MM.1S (cell line): ENCODE measurements around the gene IFT74.

Source experiments
- DNase-seq: peaks from one replicate; pipeline ENCODE4 v3.0.0-alpha.2; 2015
- H2AFZ ChIP-seq: fragments of 300-600 bp; sonication (generic); 2 replicates; pipeline ENCODE4 v1.6.0; 2016; ENCODE audit warnings: antibody characterized with exemption, low read length
- H3F3A ChIP-seq: fragments of 300-600 bp; sonication (generic); 2 replicates; pipeline ENCODE4 v1.6.1; 2016; ENCODE audit warnings: mild to moderate bottlenecking, antibody characterized with exemption, low read length, moderate library complexity, mixed read lengths; ENCODE audit not compliant: insufficient read depth
- H3K27ac ChIP-seq: fragments of 300-600 bp; sonication (generic); 2 replicates; pipeline ENCODE4 v1.5.1; 2016; ENCODE audit warnings: mild to moderate bottlenecking, low read length
- H3K27me3 ChIP-seq: fragments of 300-600 bp; sonication (generic); replicated peaks from 2 replicates; pipeline ENCODE4 v1.6.0; 2016; ENCODE audit warnings: low read length; ENCODE audit not compliant: insufficient read depth
- H3K36me3 ChIP-seq: fragments of 300-600 bp; sonication (generic); replicated peaks from 2 replicates; pipeline ENCODE4 v1.6.1; 2016; ENCODE audit warnings: mild to moderate bottlenecking, low read length, mixed read lengths; ENCODE audit not compliant: insufficient read depth
- H3K4me1 ChIP-seq: fragments of 300-600 bp; sonication (generic); 2 replicates; pipeline ENCODE4 v1.6.1; 2016; ENCODE audit warnings: low read length, mixed read lengths
- H3K4me2 ChIP-seq: fragments of 300-600 bp; sonication (generic); 2 replicates; pipeline ENCODE4 v1.6.0; 2016; ENCODE audit warnings: low read depth, low read length
- H3K4me3 ChIP-seq: fragments of 300-600 bp; sonication (generic); 2 replicates; pipeline ENCODE4 v1.5.1; 2016; ENCODE audit warnings: low read length, mixed read lengths
- H3K79me2 ChIP-seq: fragments of 300-600 bp; sonication (generic); 2 replicates; pipeline ENCODE4 v1.6.1; 2016; ENCODE audit warnings: mixed run types, low read length, mixed read lengths
- H3K9ac ChIP-seq: fragments of 300-600 bp; sonication (generic); 2 replicates; pipeline ENCODE4 v1.6.1; 2016; ENCODE audit warnings: low read length, mixed read lengths
- H3K9me2 ChIP-seq: fragments of 300-600 bp; sonication (generic); replicated peaks from 2 replicates; pipeline ENCODE4 v1.6.1; 2016; ENCODE audit warnings: mild to moderate bottlenecking, low read length, mixed read lengths; ENCODE audit not compliant: insufficient read depth
- H3K9me3 ChIP-seq: fragments of 300-600 bp; sonication (generic); replicated peaks from 2 replicates; pipeline ENCODE4 v1.6.1; 2016; ENCODE audit warnings: mild to moderate bottlenecking, low read length, mixed read lengths; ENCODE audit not compliant: insufficient read depth
- H4K20me1 ChIP-seq: fragments of 300-600 bp; sonication (generic); 2 replicates; pipeline ENCODE4 v1.6.1; 2016; ENCODE audit warnings: mild to moderate bottlenecking, low read length, moderate library complexity, mixed read lengths; ENCODE audit not compliant: insufficient read depth
- EZH2 ChIP-seq: fragments of 300-600 bp; sonication (generic); optimal IDR thresholded peaks from 2 replicates; pipeline ENCODE3; 2017; ENCODE audit warnings: low read depth, mild to moderate bottlenecking, antibody characterized with exemption, low read length, mixed read lengths
- EZH2phosphoT487 ChIP-seq: fragments of 300-600 bp; sonication (generic); IDR thresholded peaks from 2 replicates; pipeline ENCODE4 v1.6.1; 2018; ENCODE audit warnings: antibody characterized with exemption, low read length
- TF ChIP-seq, protein P1 (sequence below): fragments of 300-600 bp; sonication (generic); IDR thresholded peaks from 2 replicates; pipeline ENCODE4 v1.5.1; 2016; ENCODE audit warnings: antibody characterized with exemption, low read length, mixed read lengths

The IFT74 gene

DNA sequence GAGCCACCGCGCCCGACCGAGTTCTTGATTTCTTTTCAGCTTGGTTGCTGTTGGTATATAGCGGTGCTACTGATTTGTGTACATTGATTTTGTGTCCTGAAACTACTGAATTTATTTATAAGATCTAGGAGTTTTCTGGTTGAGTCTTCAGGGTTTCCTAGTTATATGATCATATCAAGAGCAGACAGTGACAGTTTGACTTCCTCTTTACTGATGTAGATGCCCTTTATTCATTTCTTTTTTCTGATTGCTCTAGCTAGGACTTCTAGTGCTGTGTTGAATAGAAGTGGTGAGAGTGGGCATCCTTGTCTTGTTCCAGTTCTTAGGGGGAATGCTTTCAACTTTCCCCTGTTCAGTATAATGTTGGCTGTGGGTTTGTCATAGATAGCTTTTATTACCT lies 66.7 kb downstream of the IFT74 start:
- no peak for TF ChIP-seq EZH2
- TF ChIP-seq, protein P1, sequence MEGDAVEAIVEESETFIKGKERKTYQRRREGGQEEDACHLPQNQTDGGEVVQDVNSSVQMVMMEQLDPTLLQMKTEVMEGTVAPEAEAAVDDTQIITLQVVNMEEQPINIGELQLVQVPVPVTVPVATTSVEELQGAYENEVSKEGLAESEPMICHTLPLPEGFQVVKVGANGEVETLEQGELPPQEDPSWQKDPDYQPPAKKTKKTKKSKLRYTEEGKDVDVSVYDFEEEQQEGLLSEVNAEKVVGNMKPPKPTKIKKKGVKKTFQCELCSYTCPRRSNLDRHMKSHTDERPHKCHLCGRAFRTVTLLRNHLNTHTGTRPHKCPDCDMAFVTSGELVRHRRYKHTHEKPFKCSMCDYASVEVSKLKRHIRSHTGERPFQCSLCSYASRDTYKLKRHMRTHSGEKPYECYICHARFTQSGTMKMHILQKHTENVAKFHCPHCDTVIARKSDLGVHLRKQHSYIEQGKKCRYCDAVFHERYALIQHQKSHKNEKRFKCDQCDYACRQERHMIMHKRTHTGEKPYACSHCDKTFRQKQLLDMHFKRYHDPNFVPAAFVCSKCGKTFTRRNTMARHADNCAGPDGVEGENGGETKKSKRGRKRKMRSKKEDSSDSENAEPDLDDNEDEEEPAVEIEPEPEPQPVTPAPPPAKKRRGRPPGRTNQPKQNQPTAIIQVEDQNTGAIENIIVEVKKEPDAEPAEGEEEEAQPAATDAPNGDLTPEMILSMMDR, result no peak
- no peak for TF ChIP-seq EZH2phosphoT487
- H3K9me2 ChIP-seq, result no peaks in the 10 kb centered on the region

DNA sequence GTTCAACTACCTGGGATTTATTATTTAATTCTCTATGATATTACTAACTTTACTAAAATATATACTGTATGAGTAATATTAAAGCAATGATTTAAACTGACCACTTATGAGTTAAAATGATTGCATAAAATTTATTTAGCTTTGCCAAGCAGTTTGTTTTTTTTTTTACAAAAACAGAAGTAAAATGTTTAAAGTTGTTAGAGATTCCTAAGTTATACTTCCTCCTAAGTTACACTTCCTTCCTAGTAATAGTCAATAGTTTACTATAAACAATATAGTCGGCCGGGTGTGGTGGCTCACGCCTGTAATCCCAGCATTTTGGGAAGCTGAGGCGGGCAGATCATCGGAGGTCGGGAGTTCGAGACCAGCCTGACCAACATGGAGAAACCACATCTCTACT lies 73.0 kb downstream of the IFT74 start:
- Histone ChIP-seq H4K20me1 (no peaks in the 10 kb centered on the region), H3F3A (no peaks in the 10 kb centered on the region), H3K27ac (no peak overlapping the region), H3K4me1 (no peaks in the 10 kb centered on the region), H3K9ac (no peak overlapping the region), H3K79me2 (no peaks in the 10 kb centered on the region), H2AFZ (no peak overlapping the region), H3K27me3 (no peaks in the 10 kb centered on the region), H3K4me3 (no peak overlapping the region), H3K9me3 (no peaks in the 10 kb centered on the region), H3K4me2 (no peak overlapping the region), H3K9me2 (no peaks in the 10 kb centered on the region), H3K36me3 (no peaks in the 10 kb centered on the region)
- no peak for DNase-seq
- TF ChIP-seq EZH2phosphoT487 (no peak), EZH2 (no peak)
- TF ChIP-seq, protein P1, result no peak

More for the DNA sequence above, 66.7 kb downstream of the IFT74 start:
- Histone ChIP-seq H3K27ac (no peak overlapping the region), H3F3A (no peaks in the 10 kb centered on the region), H4K20me1 (no peaks in the 10 kb centered on the region), H3K9ac (no peak overlapping the region), H3K27me3 (no peaks in the 10 kb centered on the region), H3K36me3 (no peaks in the 10 kb centered on the region), H3K4me1 (no peaks in the 10 kb centered on the region), H3K79me2 (no peaks in the 10 kb centered on the region), H2AFZ (no peak overlapping the region), H3K9me3 (no peaks in the 10 kb centered on the region), H3K4me2 (no peak overlapping the region), H3K4me3 (no peak overlapping the region)
- DNase-seq, result no peak

DNA sequence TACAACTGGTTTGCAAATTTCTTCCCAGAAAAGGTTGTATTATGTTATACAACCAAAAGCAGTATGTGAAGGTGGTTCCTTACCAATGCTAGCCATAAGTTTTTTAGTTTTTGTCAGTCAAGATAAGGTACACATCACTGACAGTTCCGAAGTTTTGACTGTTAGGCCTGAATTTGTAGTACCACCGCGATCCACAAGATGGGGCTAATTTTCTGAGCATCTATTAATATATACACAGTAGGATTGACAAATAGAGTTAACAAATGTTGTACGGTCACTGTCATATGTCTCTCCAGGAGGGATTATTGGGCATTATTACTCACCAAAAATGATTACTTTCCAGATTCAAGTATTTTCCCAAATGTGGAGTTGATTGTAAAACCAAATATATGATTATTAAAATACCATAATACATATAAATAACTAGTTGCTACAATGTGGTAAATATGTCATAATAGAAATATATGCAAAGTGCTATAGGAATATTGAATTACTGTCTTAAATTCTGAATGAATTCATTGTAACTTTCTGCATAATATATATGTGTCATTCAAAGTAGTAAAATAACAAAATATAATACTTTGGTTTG lies 77.7 kb downstream of the IFT74 start:
- Histone ChIP-seq H3K9ac (no peak overlapping the region), H4K20me1 (no peaks in the 10 kb centered on the region), H3K36me3 (no peaks in the 10 kb centered on the region), H3K27ac (no peak overlapping the region), H3K79me2 (no peaks in the 10 kb centered on the region), H3K4me2 (no peak overlapping the region), H3K9me3 (no peaks in the 10 kb centered on the region), H3K9me2 (no peaks in the 10 kb centered on the region), H3K4me3 (no peak overlapping the region), H2AFZ (no peak overlapping the region), H3K4me1 (no peaks in the 10 kb centered on the region), H3K27me3 (no peaks in the 10 kb centered on the region), H3F3A (no peaks in the 10 kb centered on the region)
- TF ChIP-seq, protein P1, result peak; percentile 54
- TF ChIP-seq EZH2phosphoT487, result no peak
- peak; percentile 23 for DNase-seq
